Stimulated activated CD4-positive, alpha-beta T cell treated with anti-CD3 and anti-CD28 coated beads, Interleukin-1b, Interleukin-23, amount 100 ng/mL, for 48 hours (primary cell): Measurements from ENCODE around the gene TNFRSF17.

ENCODE experiments used
- DNase-seq: peaks from one replicate; pipeline ENCODE4 v3.0.0-alpha.2; 2020

TNFRSF17 gene

DNA sequence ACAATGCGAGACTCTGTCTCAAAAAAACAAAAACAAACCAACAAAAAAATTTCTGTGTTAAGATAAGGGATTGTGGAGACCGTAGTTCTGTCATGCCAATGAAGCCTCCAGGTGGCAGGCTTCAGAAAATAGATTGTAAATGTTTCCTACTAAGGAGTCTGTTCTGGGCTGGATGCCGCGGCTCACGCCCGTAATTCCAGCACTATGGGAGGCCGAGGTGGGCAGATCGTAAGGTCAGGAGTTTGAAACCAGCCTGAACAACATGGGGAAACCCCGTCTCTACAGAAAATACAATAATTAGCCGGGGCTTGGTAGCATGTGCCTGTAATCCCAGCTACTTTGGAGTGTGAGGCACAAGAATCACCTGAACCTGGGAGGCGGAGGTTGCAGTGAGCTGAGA is 7.1 kb downstream of the TNFRSF17 start:
- DNase-seq, result no peak

DNA sequence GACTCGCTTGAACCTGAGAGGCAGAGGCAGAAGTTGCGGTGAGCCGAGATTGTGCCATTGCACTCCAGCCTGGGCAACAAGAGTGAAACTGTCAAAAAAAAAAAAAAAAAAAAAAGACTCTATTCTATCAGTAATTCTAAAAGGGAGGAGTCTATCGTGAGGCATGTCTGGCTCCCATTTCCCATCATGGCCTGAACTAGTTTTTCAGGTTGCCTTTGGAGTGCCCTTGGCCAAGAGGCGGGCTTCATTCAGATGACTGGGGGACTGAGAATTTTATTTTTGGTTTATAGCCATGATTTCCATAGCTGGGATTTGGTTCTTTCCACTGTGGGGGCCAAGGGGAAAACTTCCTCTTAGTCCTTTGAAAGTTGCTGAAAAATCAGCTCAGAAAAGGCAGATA is 8.1 kb downstream of the TNFRSF17 start:
- DNase-seq, result no peak

DNA sequence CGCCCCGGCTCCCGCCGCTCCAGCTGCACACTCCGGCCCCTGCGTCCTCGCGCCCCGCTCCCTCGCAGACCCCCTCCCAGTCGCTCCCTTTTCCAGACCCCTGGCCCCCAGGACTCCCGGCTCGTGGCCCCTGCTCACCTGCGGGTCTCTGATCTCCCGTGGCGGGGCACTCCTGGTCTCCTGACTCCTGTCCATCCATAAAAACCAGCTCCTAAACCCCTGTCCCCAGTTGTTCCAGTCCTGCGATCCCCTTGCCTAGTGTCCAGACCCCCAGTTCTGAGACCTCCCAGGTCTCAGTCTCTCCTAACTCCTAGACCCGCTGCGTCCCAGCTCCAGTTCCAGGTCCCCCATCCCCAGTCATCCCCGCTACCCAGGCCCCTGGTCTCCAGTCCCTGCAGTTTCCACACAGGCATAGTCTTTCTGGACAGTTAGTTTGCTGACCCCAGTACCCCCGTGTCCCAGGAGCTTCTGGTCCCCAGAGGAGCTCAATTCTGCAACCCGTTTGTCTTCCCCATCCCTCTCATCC is 11.9 kb downstream of the TNFRSF17 start:
- DNase-seq, result no peak

DNA sequence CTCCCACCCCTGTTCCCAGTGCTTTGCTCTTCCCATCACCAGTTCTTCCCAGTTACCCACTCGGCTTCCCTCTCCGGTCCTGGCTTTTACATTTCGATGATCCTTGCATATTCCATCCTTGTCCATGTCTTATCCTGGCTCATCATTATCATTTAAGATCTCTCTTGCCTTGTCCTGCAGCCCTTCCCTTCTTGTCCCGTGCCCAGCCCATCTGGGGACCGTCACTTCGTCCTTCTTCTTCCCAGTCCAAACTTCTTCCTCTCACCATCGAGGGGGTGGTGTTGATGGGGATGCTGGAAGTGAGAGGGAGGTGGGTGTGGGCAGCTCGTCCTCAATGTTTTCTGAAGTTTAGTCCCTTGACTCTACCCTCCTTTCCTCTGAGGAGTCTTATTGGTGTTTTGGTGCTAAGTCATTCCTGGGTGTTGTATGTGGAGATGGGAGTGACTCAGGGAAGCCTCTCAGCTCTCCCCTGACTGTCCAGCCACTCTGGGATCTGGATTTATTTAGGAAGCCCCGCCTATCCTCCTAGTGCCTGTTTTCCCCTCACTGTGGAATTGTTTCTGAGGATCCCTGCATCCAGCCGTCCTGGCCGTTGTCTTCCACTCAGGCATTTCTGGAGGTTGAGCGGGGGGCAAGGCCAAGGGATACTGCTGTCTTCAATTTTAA is 12.5 kb downstream of the TNFRSF17 start:
- no peak for DNase-seq

DNA sequence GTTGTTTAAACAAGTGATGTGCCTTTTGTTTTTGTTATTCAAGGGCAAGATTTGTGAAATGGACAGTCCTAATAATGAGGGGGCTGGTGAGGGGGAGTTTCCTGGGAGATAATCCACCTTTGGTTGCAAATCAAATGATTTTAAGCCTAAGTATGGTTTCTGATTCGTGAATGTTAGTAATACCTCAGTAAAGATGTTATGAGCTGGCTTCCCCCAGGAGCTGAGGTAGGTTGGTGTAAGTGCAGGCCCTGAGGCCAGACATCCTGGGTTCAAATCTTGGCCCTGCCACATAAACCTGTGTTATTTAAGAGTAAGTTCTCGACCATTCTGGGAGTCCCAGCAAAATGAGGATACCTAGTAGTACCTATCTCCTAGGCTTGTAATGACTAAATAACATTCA is 13.1 kb downstream of the TNFRSF17 start:
- no peak for DNase-seq

DNA sequence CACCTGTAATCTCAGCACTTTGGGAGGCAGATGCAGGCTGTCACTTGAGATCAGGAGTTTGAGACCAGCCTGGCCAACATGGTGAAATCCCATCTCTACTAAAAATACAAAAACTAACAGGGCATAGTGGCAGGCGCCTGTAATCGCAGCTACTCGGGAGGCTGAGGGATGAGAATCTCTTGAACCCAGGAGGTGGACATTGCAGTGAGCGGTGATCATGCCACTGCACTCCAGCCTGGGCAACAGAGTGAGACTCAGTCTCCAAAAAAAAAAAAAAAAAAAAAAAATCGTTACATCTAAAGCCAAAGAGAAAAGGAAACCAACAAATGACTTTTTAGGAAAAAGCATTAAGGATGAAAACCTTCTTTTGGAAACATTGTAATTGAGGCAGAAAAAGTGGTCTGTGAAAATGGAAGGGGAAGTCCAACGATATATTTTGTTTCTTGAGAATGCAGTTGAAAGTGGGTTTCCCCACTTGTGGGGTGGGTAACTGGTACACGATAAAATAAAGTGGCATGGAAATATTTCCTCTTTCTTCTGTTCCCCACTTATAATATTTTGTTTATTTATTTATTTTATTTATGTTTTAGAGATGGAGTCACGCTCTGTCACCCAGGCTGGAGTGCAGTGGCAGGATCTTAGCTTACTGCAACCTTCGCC is 14.1 kb downstream of the TNFRSF17 start:
- DNase-seq, result no peak

DNA sequence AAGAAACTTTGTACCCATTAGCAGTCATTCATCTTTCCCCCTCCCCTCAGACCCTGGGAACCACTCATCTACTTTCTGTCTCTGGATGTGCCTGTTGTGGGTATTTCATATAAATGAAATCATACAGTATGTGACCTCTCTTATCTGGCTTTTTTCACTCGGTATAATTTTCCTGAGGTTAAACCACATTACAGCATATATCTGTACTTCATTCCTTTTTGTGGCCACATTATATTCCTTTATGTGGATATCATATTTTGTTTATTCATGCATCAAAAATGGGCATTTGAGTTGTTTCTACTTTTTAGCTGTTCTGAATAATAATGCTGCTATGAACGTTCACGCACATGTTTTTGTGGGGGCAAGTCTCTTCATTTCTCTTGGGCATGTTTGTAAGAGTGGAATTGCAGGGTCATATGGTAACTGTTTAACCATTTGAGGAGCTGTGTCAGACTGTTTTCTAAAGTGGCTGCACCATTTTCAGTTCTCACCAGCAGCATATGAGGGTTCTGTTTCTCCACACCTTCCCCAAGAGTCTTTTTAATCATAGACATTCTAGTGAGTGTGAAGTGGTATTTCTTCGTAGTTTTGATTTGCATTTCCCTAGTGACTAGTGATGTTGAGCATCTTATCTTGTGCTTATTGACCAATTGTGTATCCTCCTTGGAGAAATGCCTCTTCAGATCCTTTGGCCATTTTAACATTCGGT is 15.3 kb downstream of the TNFRSF17 start:
- DNase-seq, result no peak

DNA sequence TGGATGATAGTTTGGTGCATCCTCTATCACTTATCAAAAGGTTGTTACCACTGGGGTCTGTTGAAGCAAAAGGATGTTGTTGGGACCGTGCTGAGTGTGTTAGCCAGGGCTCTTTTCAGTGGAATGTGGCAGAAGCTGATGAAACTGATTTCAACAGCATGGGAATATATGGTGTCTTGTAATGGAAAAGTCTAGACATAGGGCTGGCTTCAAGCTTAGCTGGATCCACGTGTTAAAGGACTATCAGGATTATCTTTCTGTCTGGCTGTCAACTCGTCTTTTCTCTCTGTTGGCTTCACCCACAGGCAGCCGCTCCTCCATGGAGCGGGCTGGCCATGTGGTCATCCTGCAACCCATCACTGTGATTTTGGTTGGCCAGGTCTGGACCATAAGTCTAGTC is 20.2 kb downstream of the TNFRSF17 start:
- DNase-seq, result no peak

DNA sequence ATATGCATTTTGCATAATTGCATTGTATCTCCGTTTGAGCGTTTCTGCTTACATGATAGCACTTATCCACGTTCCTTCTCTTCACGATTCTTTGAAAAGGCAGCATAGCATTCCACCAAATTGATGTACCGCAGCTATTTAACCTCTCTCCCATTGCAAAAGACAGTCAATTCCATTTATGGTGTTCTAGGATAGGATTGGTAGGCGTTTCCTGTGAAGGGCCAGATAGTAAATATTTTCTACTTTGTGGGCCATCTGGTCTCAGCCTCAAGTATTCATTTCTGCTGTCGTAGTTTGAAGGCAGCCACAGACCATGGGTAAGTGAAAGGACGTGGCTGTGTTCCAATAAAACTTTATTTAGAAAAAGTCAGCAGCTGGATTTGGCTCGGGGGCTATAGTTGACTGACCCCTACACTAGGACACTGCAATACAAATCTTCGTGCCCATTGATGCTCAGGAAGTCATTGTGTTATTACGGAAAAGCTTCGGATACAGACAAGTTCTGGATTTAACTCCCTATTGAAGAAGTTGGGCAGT is 21.6 kb downstream of the TNFRSF17 start:
- DNase-seq, result no peak

DNA sequence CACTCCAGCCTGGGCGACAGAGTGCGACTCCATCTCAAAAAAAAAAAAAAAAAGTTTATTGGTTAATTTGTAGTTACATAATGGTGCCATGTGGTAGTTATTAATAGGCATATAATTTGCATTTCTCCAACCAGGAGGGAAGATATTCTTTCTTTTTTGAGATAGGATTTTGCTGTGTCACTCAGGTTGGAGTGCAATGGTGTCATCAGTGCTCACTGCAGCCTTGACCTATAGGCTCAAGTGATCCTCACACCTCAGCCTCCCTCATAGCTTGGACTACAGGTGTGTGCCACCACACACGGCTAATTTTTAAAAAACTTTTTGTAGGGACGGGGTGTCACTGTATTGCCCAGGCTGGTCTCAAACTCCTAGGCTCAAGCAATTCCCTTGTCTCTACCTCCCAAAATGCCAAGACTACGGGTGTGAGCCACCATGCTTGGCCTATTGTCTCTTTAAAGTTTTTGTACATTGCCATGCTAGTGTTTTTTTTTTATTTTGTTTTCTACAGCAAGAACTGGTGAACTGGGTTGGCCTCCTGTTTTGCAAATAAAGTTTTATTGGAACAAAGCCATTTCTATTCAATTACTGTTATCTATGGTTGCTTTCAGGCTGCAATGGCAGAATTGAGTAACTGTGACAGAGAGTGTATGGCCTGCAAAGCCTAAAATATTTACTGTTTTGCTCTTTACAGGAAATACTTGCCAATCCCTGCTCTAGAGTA is 23.4 kb downstream of the TNFRSF17 start:
- DNase-seq, result no peak

DNA sequence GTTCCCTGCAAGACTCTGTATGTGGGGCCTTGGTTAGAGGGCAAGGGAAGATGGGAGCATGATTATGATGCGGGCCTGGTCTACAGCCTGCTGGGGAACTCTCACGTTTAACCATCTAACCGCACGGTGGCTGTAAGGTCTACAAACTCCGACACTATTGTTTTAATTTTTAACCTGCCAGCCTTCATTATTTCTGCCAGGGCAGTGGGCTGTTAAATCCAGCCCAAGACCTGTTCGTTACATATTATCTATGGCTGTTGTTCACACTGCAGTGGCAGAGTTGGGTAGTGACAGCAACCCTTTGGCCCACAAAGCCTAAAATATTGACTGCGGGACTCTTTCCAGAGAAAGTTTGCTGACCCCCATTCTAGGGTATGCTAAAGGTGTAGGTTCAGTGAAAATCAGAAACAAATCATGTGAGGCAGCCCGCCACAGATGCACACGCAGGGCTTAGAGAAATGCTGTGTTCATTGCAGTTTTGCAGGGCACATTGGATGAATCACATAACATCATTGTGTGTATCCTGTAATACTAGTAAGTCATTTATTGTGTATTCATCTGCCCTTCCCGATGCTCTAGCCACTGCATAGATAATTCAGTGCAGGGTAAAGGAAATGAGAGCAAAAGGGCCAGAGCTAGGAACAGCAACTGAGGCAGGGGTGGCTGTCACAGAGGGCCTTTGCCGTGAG is 25.8 kb downstream of the TNFRSF17 start:
- DNase-seq, result no peak

DNA sequence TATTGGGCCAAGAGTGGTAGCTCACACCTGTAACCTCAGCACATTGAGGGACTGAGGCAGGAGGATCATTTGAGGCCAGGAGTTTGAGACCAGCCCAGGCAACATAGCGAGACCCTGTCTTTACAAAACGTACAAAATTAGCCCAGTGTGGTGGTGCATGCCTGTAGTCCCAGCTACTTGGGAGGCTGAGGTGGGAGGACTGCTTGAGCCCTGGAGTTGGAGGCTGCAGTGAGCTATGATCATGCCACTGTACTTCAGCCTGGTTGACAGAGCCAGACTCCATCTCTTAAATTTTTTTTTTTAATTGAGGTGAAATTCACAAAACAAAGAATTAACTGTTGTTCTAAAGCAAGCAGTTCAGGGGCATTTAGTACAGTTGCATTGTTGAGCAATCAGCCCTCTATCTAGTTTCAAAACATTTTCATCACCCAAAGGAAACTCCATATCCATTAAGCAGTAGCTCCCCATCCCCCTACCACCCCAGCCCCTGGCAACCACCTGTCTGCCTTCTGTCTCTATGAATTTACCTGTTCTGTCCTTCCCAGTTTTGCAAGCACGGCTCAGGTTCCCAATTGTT is 27.1 kb downstream of the TNFRSF17 start:
- DNase-seq, result no peak

DNA sequence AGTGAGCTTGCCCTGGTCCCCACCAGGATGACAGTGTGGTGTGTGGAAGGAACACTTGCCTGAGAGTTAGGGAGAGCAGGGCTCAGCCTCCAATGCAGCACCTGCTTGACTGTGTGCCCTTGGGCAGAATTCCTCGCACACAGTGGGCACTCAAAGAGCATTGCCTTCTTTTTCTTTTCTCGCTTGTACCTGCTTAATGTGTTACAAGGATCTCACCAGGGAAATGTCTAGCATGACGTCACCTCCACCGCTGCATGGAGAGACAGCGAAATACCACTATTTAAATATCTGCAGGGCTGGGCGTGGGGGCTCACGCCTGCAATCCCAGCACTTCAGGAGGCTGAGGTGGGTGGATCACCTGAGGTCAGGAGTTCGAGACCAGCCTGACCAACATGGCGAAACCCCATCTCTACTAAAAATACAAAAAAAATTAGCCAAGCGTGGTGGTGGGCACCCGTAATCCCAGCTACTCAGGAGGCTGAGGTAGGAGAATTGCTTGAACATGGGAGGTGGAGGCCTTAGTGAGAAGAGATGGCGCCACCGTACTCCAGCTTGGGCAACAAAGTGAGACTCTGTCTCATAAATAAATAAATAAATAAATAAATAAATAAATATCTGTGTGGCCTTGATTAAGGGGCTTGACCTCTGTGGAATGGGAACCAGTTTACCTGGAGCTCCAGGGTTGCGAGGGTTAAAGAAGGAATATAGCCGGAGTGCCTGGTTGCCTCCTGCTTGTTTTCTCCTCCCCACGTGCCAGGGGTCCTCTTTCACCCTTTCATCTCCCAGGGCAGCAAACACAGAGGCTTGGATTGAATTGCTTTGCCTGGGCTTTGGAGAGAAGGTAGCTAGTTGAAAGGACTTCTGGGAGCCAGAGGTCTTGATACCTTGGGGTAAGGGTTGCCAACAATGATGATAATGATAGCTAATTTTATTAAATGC is 27.8 kb downstream of the TNFRSF17 start:
- DNase-seq, result no peak

DNA sequence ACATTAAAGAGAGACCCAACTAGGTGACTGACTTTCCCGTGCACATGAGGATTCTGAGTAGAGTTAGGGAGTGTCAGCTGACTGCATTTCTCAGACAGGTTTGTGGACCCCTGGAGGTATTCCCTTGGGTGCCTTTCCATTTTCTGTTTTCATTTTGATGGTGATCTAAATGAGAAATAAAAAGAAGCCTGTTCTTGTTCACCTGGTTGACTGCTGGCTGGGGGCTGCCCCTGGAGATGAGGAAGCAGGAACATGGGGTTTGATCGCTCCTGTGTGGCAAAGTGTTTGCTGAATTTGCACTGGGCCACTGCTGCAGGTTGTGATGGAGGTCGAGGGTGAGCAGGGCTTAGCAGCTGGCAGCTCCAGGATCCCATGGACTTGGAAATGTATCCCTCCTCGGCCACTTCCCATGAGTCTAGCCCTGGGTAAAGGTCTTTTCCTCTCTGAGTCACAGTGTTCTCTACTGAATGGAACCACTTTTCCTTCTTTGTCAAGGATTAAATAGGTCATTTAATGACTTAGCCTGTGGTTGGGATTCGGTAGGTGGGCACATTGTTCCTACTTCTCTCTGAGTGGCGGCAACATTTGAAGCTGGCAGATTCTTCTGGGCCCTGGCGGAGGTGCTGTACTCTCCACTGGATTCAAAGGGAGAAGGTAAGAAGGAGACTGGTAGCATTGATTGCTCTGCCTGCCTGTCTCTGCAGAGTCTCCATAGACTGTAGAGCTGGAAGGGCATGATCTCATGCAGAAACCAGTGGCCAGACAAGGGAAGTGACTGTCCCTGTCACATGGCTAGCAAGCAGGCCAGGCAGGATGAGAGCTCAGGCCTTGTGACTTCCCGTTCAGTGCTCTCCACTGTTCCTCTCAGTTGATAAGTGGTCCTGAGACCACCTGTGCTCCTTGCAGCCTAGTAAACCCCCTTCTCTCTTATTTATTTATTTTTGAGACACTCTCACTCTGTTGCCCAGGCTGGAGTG is 29.4 kb downstream of the TNFRSF17 start:
- no peak for DNase-seq

DNA sequence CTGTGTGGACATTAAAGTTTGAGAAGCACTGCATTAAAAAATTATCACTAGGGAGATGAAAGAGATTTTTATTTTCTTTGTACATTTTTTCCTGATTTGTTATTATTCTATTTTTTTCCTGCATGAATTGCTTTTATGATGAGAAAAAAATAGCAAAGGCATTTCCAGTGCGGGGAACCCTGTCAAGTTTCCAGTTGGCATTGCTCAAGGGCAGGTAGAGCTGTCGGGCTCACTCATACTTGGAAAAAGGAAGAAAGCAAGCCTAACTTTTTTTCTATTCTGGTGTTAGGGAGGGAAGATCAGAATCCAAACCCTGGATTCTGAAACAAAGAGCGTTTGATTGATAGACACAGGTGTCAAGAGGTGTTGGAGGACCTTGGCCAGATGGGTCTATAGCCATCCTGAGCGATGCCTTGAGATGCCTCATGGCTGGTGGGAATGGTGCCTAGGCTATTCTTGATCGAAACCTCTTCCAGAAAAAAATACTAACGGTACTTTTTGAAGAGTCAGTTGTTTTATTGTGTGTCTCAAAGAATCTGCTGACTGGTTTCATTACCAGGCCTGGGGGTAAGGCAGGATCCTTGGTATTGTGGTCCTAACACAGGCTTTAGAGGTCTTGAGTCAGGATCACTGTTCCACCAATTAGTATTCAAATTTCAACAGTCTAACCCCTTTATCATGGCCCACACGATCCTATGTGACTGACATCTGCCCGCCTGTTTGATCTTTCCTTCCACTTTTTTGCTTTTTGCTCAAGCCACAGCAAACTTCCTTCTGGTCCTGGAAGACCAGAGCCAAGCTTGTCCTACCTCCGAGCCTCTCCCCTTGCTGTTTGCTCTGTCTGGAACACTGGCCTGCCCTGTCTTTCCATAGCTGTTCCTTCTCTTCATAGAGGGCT is 31.7 kb downstream of the TNFRSF17 start:
- DNase-seq, result no peak

DNA sequence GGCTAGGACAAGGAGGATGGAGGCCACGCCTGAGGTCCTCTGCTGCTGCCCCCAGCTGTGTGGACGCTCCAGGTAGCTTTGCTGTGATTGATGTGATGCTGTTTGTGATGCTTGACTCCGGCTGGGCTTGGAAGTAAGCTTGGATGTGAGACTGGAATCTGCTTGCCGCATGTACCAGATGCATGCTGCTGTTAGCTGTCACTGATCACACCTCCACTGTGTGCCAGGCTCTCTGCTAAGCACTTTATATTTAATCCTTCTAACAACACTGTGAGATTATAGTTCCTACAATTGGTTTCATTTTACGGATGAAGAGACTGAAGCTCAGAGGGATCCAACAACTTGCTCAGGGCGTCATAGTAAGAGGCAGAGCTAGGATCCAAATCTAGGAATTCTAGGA is 35.0 kb downstream of the TNFRSF17 start:
- no peak for DNase-seq

DNA sequence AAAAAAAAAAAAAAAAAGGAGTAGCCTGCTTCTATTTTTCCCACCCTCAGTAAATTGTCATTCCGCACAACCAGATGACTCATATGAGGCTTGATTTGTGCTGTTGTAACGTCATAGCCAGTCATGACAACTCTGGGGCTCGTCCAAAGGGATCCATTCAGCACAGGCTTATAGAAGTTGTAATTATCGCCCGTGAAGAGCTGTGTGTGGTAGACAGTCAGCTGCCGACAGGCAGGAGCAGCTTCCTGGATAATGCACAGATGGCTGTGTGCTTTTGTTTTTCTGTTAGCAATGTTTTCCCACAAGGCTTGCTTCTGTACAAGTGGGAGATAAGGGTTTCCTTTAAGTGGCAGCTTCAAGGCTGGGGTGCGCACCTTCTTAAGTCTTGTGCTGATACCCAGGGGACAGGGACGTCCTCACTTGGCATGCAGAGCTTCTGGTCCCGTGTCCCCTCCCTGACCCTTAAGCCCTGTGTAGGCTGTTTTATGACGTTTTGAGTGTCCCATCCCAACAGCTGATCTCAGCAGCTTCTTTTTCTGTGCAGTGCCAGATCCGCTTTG is 37.5 kb downstream of the TNFRSF17 start:
- no peak for DNase-seq

DNA sequence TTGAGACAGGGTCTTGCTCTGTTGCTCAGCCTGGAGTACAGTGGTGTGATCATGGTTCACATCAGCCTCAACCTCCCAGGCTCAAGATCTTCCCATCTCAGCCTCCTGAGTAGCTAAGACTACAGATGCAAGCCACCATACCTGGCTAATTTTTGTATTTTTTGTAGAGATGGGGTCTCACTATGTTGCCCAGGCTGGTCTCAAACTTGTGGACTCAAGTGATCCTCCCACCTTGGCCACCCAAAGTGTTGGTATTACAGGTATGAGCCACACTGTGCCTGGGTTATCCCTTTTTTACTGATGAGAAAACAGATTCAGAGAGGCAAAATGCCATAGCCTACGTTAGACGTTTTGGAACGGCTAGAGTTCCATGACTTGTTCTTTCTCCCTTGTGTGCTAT is 41.6 kb downstream of the TNFRSF17 start:
- no peak for DNase-seq
